Stimulated activated naive CD4-positive, alpha-beta T cell treated with Interleukin-2 at 50 U/mL for 16 hours (primary cell): ENCODE results near the gene TRAF3IP1.

Experiments
- DNase-seq: peaks from one replicate; lab custom pipeline; 2025; lab: John Stamatoyannopoulos, UW

Gene TRAF3IP1

DNA sequence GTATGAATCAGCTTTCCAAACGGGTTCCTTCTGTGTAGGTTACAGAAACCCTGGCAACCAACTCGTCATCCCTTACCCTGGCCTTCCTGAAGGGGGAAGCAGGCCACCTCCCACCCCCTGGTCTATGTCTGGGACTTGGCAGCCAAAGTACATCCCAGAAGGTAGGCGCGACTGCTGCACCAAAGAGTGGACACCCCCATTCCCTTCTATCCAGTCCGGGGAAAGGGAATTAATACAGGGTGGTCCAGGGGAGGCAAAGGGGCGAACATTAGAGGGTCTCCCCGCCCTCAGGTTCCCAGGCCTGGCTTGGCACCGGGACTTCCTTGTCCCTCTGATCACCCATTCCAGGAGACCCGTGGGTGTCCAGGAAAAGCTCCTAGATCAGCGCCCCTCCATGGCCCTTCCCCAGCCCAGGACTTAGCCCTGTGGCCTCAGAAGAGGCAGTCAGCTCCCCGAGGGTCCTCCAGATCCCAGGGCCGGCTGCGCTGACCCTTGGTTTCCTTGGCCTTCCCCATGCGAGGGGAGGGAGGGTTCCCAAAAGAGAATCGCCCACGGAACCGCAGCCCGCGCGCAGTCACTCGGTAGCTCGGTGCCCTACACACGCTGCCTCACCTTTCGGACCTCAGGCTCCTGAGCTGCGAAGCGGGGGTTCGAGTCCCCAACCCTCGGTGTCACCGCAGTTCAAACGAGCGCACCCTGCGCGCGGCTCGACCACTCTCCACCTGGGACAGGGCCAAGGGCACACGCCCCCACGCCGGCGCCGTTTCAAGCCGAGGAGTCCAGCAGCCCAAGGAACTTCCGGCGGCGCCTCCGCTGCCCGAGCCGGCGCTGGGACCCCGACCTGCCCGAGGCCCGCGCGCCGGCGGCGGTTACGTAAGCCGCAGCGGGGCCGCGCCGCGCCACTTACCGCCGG is 32.3 kb upstream of the TRAF3IP1 start, which contains the start of gene PER2:
Gene PER2 (minus strand): TSS at position 874 of the 913 bp plus-strand sequence. CDS start 10,674 bp downstream, outside the sequence.
- peak; percentile 50 for DNase-seq

DNA sequence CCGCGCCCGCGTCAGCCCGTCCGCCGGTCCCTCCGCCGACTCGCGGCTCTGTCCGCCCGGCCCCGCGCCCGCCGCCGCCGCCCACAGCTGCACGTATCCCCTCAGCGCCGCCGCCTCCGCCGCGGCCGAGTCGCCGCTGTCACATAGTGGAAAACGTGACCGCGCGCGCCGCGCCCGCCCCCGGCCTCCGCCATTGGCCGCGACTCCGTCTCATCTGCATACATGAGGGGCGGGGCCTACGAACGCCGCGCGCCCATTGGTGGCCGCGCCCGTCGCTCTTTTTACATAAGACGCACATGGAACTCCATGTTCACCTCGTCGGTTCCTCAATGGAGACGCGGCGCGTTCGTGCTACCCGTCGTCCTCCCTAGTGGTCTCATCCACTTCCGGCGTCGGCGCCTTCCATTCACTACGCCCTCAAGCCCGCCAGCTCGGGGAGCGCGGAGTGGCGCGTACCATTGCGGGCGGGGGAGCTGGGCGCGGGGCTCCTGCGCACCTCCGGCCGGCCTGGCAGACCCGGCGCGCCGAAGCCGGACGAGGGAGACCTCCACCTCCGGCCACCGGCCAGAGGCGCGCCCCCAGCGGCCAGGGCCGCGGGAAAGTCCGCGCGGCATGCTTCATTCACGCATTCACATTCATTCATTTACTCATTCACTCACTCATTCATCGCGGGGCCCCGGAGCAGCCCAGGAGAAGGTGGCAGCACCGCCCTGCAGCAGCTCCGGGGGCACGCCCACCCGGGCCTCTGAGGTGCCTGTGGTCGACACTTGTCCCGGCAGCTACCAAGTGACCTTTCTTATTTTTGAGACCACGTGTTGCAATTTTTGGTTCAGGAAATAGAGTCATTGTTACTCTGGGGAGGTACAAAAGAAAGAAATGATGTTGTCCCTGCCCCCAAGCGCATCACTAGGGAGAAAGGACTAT is 31.4 kb upstream of the TRAF3IP1 start:
- DNase-seq: peak; percentile 96

DNA sequence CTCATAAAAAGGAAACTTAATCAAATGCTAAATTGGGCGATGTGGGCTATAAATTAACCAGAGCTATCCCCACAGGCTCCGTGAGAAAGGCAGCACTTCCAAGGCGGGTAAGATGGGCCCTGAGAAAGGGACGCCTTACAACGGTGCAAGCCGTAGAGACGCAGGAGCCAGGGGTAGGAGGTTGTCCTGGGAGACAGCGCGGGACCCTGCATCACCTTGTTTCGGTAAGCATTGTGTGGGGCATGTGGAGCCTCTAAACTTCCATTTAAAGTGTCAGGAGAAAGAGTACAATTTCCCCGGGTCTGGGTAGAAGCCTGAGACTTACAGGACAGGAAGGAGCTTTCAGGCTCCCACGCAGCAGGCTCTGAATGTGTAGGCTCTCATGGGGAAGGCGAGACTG is 30.7 kb upstream of the TRAF3IP1 start:
- DNase-seq: no peak

DNA sequence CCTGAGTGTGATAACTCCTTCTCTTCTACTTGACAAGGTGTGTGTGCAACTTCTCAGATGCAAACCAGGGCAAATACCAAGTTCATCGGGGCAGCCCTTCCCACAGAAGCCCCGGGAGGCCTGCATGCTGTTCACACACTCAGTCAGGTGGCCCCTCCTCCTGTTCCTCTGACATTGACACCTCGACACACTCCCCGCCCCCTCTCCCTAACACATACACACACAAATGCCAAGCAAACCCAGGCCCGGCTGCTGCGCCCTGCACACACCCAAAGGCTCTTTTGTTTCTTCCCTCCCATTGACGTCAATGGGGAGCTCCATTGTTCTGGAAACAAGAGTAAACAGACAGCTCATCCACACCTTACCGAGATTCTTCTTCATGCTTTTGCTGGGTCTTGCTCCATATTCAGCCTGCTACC is 30.2 kb upstream of the TRAF3IP1 start:
- no peak for DNase-seq

DNA sequence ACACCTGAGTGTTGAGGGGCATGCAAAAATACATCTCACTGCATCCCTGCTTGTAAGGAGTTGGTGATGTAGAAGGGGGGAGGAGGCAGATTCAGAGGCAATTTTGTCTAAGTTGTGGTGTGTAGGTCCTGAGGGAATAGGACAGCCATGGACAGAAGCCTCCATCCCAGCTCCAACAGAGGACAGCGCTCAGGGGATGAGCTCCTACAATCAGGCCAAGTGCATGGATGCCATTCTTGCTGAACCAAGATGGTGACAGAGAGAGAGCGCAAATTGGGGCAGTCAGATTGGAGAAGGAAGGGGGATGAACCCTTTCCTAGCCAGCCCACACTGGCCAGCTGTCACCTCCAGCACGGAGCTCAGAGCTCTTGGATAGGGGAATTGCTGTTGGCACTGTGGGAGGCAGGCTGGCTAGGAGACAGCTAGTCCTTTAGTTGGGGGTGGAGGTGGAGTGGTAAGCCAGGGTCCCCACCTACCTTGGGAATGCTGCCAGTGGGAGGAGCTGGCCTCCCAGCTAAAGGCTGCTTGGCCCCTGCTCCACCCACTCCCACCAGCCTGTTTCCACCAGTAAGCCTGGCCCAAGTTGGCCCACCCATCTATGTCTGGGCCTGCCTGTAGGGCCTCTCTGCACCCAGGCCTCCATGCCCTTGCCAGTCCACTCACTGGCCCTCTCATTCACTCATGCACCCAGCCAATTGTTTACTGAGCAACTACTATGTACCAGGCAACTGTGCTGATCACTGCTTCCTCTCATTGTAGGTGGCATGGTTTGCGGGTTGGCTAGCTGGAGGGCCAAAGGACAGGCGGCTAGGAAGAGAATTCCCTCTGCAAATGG is 29.4 kb upstream of the TRAF3IP1 start:
- DNase-seq: no peak

DNA sequence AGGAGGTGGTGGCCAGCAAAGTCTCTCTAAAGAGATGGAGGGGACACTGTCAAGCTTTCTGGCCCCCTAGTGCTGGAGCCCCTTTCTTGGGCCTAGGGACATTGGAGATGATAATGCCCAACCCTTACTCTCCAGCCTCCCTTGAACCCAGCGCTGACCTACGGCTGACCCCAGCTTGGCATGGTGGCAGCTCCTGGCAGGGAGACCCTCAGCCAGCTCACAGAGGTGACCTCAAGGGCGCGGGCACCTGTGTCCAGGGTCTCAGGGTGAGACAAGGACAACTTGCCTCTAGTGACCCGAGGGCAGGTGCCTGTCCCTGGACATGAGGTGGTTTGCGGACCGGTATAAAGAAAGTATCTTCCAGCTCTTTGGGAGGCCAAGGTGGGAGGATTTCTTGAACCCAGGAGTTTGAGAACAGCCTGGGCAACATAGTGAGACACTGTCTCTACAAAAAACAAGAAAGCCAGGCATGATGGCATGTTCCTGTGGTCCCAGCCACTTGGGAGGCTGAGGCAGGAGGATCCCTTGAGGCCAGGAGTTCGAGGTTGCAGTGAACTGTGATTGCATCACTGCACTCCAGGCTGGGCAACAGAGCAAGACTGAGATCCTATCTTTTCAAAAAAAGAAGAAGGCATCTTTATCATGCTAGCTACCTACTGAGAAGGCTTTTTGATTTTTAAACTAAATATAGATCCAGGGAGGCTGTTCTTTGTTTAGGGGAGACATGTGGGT is 28.6 kb upstream of the TRAF3IP1 start:
- DNase-seq: no peak

DNA sequence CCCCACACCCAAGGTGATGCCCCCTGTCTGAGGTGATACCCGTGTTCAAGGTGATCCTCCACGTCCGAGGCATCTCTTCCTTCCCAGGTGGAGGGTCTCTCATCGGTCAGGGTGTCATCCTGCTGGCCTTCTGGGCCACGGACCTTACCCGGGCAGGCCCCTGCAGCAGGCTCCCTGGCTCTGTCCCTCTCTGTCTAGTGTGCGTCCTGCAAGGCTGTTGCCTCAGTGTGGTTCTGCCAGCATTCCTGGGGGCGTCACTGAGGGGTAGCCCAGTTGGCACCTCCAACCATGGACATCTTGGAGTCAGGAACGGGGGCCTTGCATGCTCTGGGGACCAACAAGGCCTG is 26.3 kb upstream of the TRAF3IP1 start:
- no peak for DNase-seq

DNA sequence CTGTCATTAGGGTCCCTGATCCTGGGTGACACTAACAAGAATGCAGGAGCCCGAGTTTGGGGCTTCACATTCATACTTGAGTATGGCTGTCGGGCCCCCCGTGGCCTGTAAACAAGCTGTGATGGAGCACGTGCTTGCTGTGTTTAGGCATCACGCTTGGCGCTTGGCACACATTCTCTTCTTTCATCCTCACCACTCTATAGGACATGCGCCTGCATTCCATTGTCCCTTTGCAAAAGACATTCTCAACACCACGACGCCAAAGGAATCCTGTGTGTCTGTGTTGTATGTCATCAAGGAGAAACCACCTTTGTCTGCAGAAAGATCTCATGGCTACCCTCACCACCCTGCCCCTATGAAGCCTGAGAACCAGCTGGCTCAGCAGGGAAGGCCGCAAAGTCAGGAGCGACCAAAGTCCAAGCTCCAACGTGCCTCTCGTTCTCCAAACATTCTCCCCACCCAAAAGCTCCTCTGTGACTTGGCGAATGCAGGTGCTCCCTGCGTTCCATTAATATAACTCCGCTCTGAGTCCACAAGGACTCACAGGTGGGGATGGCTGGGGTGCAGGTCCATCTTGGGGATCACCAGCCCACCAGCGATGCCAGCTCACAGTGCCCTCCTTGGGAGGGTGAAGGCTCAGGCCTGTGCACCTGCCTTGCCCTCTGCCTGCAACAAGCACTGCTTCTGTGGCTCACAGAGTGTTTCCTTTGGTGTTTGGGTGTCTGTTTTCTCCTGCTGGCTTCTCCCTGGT is 25.8 kb upstream of the TRAF3IP1 start:
- DNase-seq: no peak

DNA sequence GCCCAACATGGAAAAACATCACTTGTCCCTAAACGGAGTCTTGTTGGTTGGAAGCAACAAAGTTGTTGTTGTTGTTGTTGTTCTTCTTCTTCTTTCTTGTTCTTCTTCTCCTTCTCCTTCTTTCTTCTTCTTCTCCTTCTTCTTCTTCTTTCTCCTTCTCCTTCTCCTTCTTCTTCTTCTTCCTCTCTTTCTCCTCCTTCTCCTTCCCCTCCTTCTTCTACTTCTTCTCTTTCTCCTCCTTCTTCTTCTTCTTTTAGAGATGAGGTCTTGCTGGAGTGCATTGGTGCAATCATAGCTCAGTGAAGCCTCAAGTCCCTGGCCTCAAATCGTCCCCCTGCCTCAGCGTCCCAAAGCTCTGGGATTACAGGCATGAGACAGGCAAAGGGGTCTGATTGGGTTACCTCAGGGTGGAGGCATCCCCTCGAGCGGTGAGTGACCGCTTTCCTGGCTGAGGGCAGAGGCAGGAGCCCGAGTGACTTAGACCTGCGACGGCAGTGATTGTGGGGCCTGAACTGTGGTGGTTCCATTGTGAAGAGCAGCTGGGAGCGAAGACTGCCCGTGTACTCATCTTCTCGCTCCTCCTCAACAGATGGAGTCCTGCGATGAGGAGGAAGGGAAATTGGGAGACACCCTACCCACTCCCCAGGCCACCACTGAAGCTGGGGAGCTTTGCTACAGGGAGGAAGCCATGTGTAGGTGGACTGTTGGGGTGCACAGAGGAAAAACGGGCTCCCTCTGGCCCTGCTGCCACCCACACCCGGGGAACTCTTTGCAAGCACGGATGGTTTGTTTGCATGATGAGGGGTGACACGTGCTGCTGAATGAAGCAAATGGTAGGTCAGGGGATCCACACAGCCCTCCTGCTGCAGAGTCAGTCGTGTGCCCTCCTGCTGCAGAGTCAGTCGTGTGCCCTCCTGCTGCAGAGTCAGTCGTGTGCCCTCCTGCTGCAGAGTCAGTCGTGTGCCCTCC is 24.9 kb upstream of the TRAF3IP1 start:
- DNase-seq: no peak

DNA sequence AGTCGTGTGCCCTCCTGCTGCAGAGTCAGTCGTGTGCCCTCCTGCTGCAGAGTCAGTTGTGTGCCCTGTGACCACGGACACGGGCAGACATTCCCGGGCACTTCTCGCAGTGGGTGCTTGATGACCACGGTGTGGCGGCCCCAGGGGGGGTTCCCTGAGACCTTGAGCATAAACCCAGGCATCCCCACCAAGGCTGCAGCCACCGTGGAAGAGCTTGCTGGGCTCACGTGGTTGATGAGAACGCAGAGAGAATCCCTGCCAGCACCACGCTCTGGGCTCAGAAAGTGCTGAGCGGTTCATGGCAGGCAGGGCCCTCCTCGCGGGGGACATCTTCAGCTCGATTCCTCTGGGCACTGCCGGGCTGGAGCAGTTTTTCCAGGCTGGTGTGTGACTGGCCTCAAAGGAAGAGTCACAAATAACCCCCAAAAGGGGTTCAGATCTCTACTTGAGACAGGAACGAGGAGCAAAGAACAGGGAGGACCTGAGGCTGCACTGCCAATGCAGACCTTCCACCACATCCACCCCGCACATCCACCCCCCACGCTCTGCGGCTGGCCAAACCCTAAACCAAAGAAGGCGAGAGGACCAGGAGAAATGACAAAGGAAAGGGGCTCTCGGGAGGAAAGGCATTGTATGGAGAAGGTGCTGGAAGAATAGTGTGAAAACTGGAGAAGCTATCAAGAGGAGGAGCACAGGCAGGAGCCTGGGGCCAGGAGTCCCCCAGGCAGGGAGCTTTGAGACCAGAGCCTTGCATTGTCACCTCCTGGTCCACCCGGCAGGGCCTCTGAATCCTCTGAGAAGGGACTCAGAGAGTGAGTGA is 23.5 kb upstream of the TRAF3IP1 start:
- no peak for DNase-seq

DNA sequence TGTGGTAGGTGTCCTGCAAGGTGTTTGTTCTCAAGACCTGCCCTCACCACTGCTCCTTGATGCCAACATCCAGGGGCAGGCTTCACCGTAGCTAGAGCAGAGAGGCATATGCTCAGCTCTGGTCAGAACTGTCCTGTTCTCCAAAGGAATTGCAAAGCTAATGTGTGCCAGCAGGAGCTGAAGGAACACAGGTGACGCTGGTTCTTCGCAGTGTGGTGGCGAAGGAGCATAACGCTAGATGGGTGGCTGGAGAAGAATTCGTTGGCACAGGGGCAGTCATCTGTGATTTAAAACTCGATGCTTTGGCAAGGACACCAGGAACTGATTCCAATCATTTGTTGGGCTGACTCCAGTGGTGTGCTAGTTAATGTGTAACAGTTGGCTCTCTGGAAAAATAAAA is 20.5 kb upstream of the TRAF3IP1 start:
- DNase-seq: no peak

DNA sequence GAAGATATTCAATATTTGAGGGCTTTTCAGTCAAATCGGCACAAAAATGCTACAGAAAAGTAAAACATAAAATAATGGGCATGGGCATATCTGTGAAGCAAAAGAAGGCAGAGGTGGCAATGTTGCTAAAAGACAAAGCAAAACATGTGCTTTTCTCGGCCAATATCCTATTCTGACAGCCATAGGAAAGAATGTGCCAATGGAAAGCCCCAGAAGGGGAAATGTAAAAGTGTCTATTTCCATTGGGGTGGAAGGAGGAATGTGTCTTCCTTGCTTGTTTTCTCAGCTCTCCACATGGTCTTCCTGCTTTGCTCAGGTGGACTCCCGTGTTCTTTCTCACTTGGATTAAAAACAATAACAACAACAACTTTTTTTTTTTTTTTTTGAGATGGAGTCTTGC is 18.2 kb upstream of the TRAF3IP1 start:
- no peak for DNase-seq

DNA sequence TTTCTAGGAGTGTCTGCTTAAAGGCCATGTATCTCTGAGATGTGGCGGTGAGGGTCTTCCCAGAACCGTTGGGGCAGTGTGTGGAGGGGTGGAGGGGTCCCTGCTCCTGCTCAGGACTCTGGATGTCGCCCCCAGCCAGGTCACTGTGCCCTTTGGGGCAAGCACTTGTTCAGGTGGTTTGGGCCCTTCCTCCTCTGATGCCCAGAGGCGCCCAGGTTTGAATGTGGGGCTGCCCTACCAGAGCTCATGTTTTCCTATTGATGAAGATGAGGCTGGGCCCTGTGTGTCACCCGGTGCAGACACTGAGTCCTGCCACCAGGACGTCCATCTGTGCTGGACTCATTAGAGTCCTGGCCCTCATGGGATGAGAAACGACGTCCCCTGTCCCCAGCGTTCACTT is 17.6 kb upstream of the TRAF3IP1 start:
- no peak for DNase-seq

DNA sequence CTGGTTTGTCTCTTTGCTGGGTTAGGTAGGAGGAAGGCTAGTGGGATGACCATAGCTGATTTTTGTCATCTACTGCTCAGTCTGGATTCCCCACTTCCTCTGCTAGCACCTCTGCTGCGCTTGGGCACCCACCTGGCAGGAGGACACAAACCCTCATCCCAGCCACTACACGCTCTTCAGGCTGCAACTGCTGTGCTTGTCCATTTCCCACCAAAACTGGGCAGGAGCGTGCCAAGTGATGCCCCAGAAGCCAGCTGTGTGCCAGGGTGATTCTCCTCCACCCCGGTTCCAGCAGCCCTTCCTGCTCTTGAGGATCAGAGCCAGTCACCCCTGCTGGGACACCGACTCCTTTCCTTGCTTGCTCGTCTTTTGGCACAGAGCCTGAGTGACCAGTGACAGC is 16.2 kb upstream of the TRAF3IP1 start:
- no peak for DNase-seq

DNA sequence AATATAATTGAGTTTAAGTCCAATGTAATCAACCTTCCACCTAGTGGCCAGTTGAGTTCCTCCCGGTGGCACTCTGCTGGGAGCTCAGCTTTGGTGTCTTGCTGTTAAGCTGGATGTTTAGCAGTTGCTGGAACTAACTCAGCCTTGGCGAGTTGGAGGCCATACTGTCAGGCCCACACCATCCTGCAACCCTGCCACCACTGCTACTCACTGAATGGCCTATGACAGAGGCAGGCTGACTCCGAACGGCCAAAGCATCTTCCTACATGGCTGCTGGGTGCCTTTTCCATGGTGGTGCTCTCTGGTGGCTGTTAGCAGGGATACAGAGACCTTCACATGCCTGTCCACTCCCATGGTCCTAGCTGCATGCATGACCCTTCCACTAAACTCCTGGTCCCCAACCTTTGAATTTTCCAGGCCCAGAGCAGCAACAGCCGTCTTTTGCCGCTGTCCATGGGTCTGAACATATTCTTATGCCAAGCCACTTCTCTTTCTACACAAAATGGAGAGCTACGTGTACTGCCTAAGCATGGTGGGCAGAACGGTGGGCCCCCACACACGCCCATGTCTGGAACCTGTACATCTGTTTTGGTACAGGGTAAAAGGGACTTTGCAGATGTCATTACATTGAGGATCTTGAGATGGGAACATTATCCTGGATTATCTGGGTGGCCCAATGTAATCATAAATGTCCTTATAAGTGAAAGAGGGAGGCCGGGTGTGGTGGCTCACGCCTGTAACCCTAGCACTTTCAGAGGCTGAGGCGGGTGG is 15.0 kb upstream of the TRAF3IP1 start:
- no peak for DNase-seq

DNA sequence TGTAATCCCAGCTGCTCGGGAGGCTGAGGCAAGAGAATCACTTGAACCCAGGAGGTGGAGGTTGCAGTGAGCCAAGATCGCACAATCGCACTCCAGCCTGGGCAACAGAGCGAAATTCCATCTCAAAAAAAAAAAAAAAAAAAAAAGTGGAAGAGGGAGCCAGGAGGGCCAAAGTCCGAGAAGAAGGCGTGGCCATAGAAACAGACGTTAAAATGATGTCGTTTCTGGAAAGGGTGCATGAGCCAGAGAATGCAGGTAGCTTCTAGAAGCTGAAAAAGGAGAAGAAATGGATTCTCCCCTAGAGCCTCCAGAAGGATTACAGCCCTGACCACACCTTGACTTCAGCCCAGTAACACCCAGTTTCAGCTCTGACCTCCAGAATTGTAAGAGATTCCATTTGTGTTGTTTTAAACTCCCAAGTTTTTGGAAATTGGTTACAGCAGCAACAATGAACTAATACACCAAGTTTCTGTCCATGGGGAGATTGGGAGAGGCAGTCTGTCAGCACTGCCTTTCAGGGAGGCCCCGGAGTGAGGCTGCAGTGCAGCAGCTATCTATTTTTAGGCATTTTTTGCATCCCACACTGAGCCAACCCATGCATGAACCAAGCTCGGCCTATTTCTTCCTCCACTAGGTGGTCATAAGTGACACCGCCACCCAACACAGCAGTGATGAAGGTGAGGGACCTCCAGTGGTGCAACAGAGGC is 14.2 kb upstream of the TRAF3IP1 start:
- DNase-seq: no peak

DNA sequence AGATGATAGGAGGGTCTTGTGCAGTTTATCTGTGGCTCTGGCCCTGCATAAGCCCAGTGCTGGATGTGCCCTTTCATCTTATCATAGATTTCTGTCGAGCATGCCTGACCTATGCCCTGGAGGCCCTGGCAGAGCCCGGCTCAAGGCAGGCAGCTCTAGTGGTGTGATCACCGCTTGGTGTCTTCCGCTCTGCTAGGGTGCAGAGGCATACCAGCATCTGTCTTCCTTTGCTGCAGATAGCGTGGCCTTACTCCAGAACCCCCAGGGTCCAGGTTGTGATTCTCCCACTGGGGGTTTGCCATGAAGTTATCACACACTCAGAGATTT is 13.7 kb upstream of the TRAF3IP1 start:
- DNase-seq: no peak
